MM.1S (cell line): ENCODE measurements around the gene BCL7B.
"Not testable (repeated sequence)": the region's sequence is repeated elsewhere in the genome, so short reads cannot be mapped to it uniquely, and the experiment has no call there.

ENCODE experiments used
- DNase-seq: peaks from one replicate; pipeline ENCODE4 v3.0.0-alpha.2; 2015
- H2AFZ ChIP-seq: fragments of 300-600 bp; sonication (generic); 2 replicates; pipeline ENCODE4 v1.6.0; 2016; ENCODE audit warnings: antibody characterized with exemption, low read length
- H3F3A ChIP-seq: fragments of 300-600 bp; sonication (generic); 2 replicates; pipeline ENCODE4 v1.6.1; 2016; ENCODE audit warnings: mild to moderate bottlenecking, antibody characterized with exemption, low read length, moderate library complexity, mixed read lengths; ENCODE audit not compliant: insufficient read depth
- H3K27ac ChIP-seq: fragments of 300-600 bp; sonication (generic); 2 replicates; pipeline ENCODE4 v1.5.1; 2016; ENCODE audit warnings: mild to moderate bottlenecking, low read length
- H3K27me3 ChIP-seq: fragments of 300-600 bp; sonication (generic); replicated peaks from 2 replicates; pipeline ENCODE4 v1.6.0; 2016; ENCODE audit warnings: low read length; ENCODE audit not compliant: insufficient read depth
- H3K36me3 ChIP-seq: fragments of 300-600 bp; sonication (generic); replicated peaks from 2 replicates; pipeline ENCODE4 v1.6.1; 2016; ENCODE audit warnings: mild to moderate bottlenecking, low read length, mixed read lengths; ENCODE audit not compliant: insufficient read depth
- H3K4me1 ChIP-seq: fragments of 300-600 bp; sonication (generic); 2 replicates; pipeline ENCODE4 v1.6.1; 2016; ENCODE audit warnings: low read length, mixed read lengths
- H3K4me2 ChIP-seq: fragments of 300-600 bp; sonication (generic); 2 replicates; pipeline ENCODE4 v1.6.0; 2016; ENCODE audit warnings: low read depth, low read length
- H3K4me3 ChIP-seq: fragments of 300-600 bp; sonication (generic); 2 replicates; pipeline ENCODE4 v1.5.1; 2016; ENCODE audit warnings: low read length, mixed read lengths
- H3K79me2 ChIP-seq: fragments of 300-600 bp; sonication (generic); 2 replicates; pipeline ENCODE4 v1.6.1; 2016; ENCODE audit warnings: mixed run types, low read length, mixed read lengths
- H3K9ac ChIP-seq: fragments of 300-600 bp; sonication (generic); 2 replicates; pipeline ENCODE4 v1.6.1; 2016; ENCODE audit warnings: low read length, mixed read lengths
- H3K9me2 ChIP-seq: fragments of 300-600 bp; sonication (generic); replicated peaks from 2 replicates; pipeline ENCODE4 v1.6.1; 2016; ENCODE audit warnings: mild to moderate bottlenecking, low read length, mixed read lengths; ENCODE audit not compliant: insufficient read depth
- H3K9me3 ChIP-seq: fragments of 300-600 bp; sonication (generic); replicated peaks from 2 replicates; pipeline ENCODE4 v1.6.1; 2016; ENCODE audit warnings: mild to moderate bottlenecking, low read length, mixed read lengths; ENCODE audit not compliant: insufficient read depth
- H4K20me1 ChIP-seq: fragments of 300-600 bp; sonication (generic); 2 replicates; pipeline ENCODE4 v1.6.1; 2016; ENCODE audit warnings: mild to moderate bottlenecking, low read length, moderate library complexity, mixed read lengths; ENCODE audit not compliant: insufficient read depth
- CTCF ChIP-seq: fragments of 300-600 bp; sonication (generic); IDR thresholded peaks from 2 replicates; pipeline ENCODE4 v1.5.1; 2016; ENCODE audit warnings: antibody characterized with exemption, low read length, mixed read lengths
- EZH2 ChIP-seq: fragments of 300-600 bp; sonication (generic); optimal IDR thresholded peaks from 2 replicates; pipeline ENCODE3; 2017; ENCODE audit warnings: low read depth, mild to moderate bottlenecking, antibody characterized with exemption, low read length, mixed read lengths
- EZH2phosphoT487 ChIP-seq: fragments of 300-600 bp; sonication (generic); IDR thresholded peaks from 2 replicates; pipeline ENCODE4 v1.6.1; 2018; ENCODE audit warnings: antibody characterized with exemption, low read length

The BCL7B gene

GRCh38 chr7:73544678-73545077, 12.8 kb downstream of the BCL7B start:
- Histone ChIP-seq H4K20me1 (peaks cover 4% of the 10 kb centered on the region), H3F3A (peaks cover 4% of the 10 kb centered on the region; the same call in 1 of the 2 replicates), H3K4me3 (no peak overlapping the region), H3K27me3 (no peaks in the 10 kb centered on the region), H3K9me2 (no peaks in the 10 kb centered on the region), H3K36me3 (peaks cover 13% of the 10 kb centered on the region; the same call in 1 of the 2 replicates), H3K9me3 (no peaks in the 10 kb centered on the region), H2AFZ (no peak overlapping the region), H3K4me2 (no peak overlapping the region), H3K9ac (no peak overlapping the region), H3K79me2 (peaks cover 87% of the 10 kb centered on the region), H3K27ac (no peak overlapping the region), H3K4me1 (peaks cover 17% of the 10 kb centered on the region)
- DNase-seq: no peak
- no peak for TF ChIP-seq EZH2phosphoT487
- no peak for TF ChIP-seq CTCF
- no peak for TF ChIP-seq EZH2

GRCh38 chr7:73541722-73542121, 15.8 kb downstream of the BCL7B start:
- Histone ChIP-seq H3F3A (no peaks in the 10 kb centered on the region), H3K9me2 (no peaks in the 10 kb centered on the region), H3K27ac (no peak overlapping the region), H3K4me1 (no peaks in the 10 kb centered on the region), H2AFZ (no peak overlapping the region), H3K4me3 (no peak overlapping the region), H3K27me3 (no peaks in the 10 kb centered on the region), H3K9me3 (no peaks in the 10 kb centered on the region), H3K36me3 (0 out of 2 replicates have a peak, but pooled peaks cover 15% of the 10 kb centered on the region), H3K79me2 (peaks cover 60% of the 10 kb centered on the region), H4K20me1 (no peaks in the 10 kb centered on the region; the same call in 1 of the 2 replicates), H3K9ac (no peak overlapping the region), H3K4me2 (no peak overlapping the region)
- no peak for DNase-seq
- no peak for TF ChIP-seq CTCF
- no peak for TF ChIP-seq EZH2phosphoT487
- TF ChIP-seq EZH2: no peak

- 0 out of 2 replicates have a peak, but pooled peaks cover 15% of the 10 kb centered on the region for H3K36me3 ChIP-seq
- no peak overlapping the region for H2AFZ ChIP-seq
Observed at GRCh38 chr7:73539709-73540108, 17.8 kb downstream of the BCL7B start.

GRCh38 chr7:73538510-73538909, 19.0 kb downstream of the BCL7B start:
- H3K4me1 ChIP-seq, H3K27ac ChIP-seq, H3K9me3 ChIP-seq, H3K4me2 ChIP-seq, H2AFZ ChIP-seq, H3F3A ChIP-seq, H4K20me1 ChIP-seq, H3K27me3 ChIP-seq, DNase-seq, H3K9me2 ChIP-seq, H3K9ac ChIP-seq, H3K4me3 ChIP-seq: not testable (repeated sequence)
- H3K79me2 ChIP-seq: peaks cover 29% of the 10 kb centered on the region
- H3K36me3 ChIP-seq: 0 out of 2 replicates have a peak, but pooled peaks cover 12% of the 10 kb centered on the region

More at GRCh38 chr7:73539709-73540108, 17.8 kb downstream of the BCL7B start:
- no peaks in the 10 kb centered on the region for H3K4me1 ChIP-seq
- TF ChIP-seq CTCF (no peak), EZH2phosphoT487 (no peak), EZH2 (no peak)
- no peaks in the 10 kb centered on the region; the same call in 1 of the 2 replicates for H4K20me1 ChIP-seq
- H3K79me2 ChIP-seq: peaks cover 40% of the 10 kb centered on the region
- DNase-seq: no peak
- H3K9ac ChIP-seq: no peak overlapping the region
- H3K9me2 ChIP-seq: no peaks in the 10 kb centered on the region
- no peaks in the 10 kb centered on the region for H3K9me3 ChIP-seq
- no peaks in the 10 kb centered on the region for H3K27me3 ChIP-seq
- H3K27ac ChIP-seq: no peak overlapping the region
- no peak overlapping the region for H3K4me2 ChIP-seq
- no peaks in the 10 kb centered on the region for H3F3A ChIP-seq
- no peak overlapping the region for H3K4me3 ChIP-seq
